NCI-H2107 (cell line): ENCODE results near the gene MALRD1.

ENCODE experiments used
- DNase-seq: peaks from one replicate; lab custom pipeline; 2025; lab: John Stamatoyannopoulos, UW

MALRD1 gene

GRCh38 chr10:19652750-19653149, 604.1 kb downstream of the MALRD1 start:
- DNase-seq: no peak

GRCh38 chr10:19653931-19654330, 605.3 kb downstream of the MALRD1 start:
- DNase-seq: no peak

- DNase-seq: no peak
These were observed 606.0 kb downstream of the MALRD1 start for GRCh38 chr10:19654576-19654975.

- DNase-seq: no peak
These were observed 607.9 kb downstream of the MALRD1 start for GRCh38 chr10:19656420-19657042.

- DNase-seq: no peak
These were observed 609.5 kb downstream of the MALRD1 start for GRCh38 chr10:19658131-19658530.

GRCh38 chr10:19658622-19659233, 610.1 kb downstream of the MALRD1 start:
- no peak for DNase-seq

- DNase-seq: no peak
These were observed 611.5 kb downstream of the MALRD1 start for GRCh38 chr10:19659920-19660655.

GRCh38 chr10:19663344-19663743, 614.7 kb downstream of the MALRD1 start:
- DNase-seq: no peak

GRCh38 chr10:19668116-19668515, 619.5 kb downstream of the MALRD1 start:
- no peak for DNase-seq

GRCh38 chr10:19676063-19676462, 627.5 kb downstream of the MALRD1 start:
- no peak for DNase-seq

GRCh38 chr10:19683356-19683755, 634.8 kb downstream of the MALRD1 start:
- DNase-seq: no peak

- no peak for DNase-seq
These were observed 635.4 kb downstream of the MALRD1 start for GRCh38 chr10:19683960-19684359.

GRCh38 chr10:19688344-19688743, 639.7 kb downstream of the MALRD1 start:
- no peak for DNase-seq

GRCh38 chr10:19689231-19689630, 640.6 kb downstream of the MALRD1 start:
- no peak for DNase-seq

GRCh38 chr10:19699299-19699698, 650.7 kb downstream of the MALRD1 start:
- no peak for DNase-seq

GRCh38 chr10:19701427-19702052, 652.9 kb downstream of the MALRD1 start:
- DNase-seq: no peak

GRCh38 chr10:19702215-19702614, 653.6 kb downstream of the MALRD1 start:
- no peak for DNase-seq

GRCh38 chr10:19704544-19704943, 655.9 kb downstream of the MALRD1 start:
- no peak for DNase-seq

GRCh38 chr10:19705250-19705649, 656.6 kb downstream of the MALRD1 start:
- no peak for DNase-seq

GRCh38 chr10:19706904-19707303, 658.3 kb downstream of the MALRD1 start:
- no peak for DNase-seq

- no peak for DNase-seq
These were observed 658.8 kb downstream of the MALRD1 start for GRCh38 chr10:19707376-19707775.

- no peak for DNase-seq
These were observed 659.4 kb downstream of the MALRD1 start for GRCh38 chr10:19708031-19708430.

- DNase-seq: no peak
These were observed 662.0 kb downstream of the MALRD1 start for GRCh38 chr10:19710600-19710999.
